Measurements from ENCODE around the gene PDZRN4.

GRCh38 chr12:41142376-41142775 lies 45.7 kb upstream of the PDZRN4 start:
- TF ChIP-seq CTCF (IDR thresholded peaks at IDR 0.05 in 8 of 11, conservative IDR thresholded peaks at IDR 0.05 in 3 of 11) (no peak), POLR2A (IDR thresholded peaks at IDR 0.05) (no peak)

Data from spleen (tissue), 7 donors.